PFSK-1 (cell line): Measurements from ENCODE around the gene ADCY2.

ENCODE experiments used
- FOXP2 ChIP-seq: optimal IDR thresholded peaks from 2 replicates; pipeline ENCODE3; 2011; ENCODE audit warnings: borderline replicate concordance, control low read depth, inconsistent platforms; ENCODE audit not compliant: insufficient read depth; ENCODE audit errors: extremely low read length, extremely low read depth
- POLR2AphosphoS5 ChIP-seq: IDR thresholded peaks from 2 replicates; pipeline ENCODE4 v1.6.1; 2012; ENCODE audit warnings: low read depth, mild to moderate bottlenecking, control low read depth, low read length, moderate library complexity
- SIN3A ChIP-seq: IDR thresholded peaks from 2 replicates; pipeline ENCODE4 v1.6.1; 2012; ENCODE audit warnings: mild to moderate bottlenecking, low read length, moderate library complexity, borderline replicate concordance; ENCODE audit not compliant: insufficient read depth
- TAF1 ChIP-seq: IDR thresholded peaks from 2 replicates; pipeline ENCODE4 v1.6.1; 2012; ENCODE audit warnings: low read length, control low read depth, borderline replicate concordance; ENCODE audit not compliant: insufficient read depth
- TF ChIP-seq, protein P1 (sequence below), 2 experiments: IDR thresholded peaks; 2 replicates each; pipeline versions ENCODE4 v1.6.1 to v1.8.0; 2011 to 2012; ENCODE audit warnings: low read depth in 2 of 2, low read length in 2 of 2, control low read depth in 1 of 2, inconsistent platforms in 1 of 2, mild to moderate bottlenecking in 1 of 2, moderate library complexity in 1 of 2; ENCODE audit not compliant: insufficient read depth in 1 of 2

The ADCY2 gene

DNA sequence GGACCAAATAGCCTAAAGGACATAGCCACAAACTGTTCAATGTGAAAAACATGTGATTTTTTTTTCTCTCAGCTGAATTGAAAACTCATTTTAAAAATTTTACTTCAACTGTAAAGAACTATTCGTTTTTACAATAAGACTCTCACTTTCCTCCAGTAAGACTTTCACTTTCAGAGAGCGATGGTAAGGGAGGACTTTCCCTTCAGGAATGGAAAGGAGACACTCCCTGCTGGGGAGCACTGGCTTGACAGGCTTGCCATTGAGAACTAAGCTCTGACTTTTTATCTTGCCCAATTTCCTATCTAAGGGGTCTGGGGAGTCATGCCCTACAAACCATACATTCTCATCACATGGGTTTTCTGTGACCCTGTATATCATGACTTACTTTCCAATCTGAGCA is 268.3 kb downstream of the ADCY2 start:
- TF ChIP-seq POLR2AphosphoS5 = no peak
- no peak for TF ChIP-seq TAF1
- TF ChIP-seq, protein P1, sequence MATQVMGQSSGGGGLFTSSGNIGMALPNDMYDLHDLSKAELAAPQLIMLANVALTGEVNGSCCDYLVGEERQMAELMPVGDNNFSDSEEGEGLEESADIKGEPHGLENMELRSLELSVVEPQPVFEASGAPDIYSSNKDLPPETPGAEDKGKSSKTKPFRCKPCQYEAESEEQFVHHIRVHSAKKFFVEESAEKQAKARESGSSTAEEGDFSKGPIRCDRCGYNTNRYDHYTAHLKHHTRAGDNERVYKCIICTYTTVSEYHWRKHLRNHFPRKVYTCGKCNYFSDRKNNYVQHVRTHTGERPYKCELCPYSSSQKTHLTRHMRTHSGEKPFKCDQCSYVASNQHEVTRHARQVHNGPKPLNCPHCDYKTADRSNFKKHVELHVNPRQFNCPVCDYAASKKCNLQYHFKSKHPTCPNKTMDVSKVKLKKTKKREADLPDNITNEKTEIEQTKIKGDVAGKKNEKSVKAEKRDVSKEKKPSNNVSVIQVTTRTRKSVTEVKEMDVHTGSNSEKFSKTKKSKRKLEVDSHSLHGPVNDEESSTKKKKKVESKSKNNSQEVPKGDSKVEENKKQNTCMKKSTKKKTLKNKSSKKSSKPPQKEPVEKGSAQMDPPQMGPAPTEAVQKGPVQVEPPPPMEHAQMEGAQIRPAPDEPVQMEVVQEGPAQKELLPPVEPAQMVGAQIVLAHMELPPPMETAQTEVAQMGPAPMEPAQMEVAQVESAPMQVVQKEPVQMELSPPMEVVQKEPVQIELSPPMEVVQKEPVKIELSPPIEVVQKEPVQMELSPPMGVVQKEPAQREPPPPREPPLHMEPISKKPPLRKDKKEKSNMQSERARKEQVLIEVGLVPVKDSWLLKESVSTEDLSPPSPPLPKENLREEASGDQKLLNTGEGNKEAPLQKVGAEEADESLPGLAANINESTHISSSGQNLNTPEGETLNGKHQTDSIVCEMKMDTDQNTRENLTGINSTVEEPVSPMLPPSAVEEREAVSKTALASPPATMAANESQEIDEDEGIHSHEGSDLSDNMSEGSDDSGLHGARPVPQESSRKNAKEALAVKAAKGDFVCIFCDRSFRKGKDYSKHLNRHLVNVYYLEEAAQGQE (IDR thresholded peaks at IDR 0.05; ENCODE audit: insufficient read depth in 1 of 2, low read depth in 2 of 2, low read length in 2 of 2) = no peak
- no peak for TF ChIP-seq SIN3A
- TF ChIP-seq FOXP2 = no peak

DNA sequence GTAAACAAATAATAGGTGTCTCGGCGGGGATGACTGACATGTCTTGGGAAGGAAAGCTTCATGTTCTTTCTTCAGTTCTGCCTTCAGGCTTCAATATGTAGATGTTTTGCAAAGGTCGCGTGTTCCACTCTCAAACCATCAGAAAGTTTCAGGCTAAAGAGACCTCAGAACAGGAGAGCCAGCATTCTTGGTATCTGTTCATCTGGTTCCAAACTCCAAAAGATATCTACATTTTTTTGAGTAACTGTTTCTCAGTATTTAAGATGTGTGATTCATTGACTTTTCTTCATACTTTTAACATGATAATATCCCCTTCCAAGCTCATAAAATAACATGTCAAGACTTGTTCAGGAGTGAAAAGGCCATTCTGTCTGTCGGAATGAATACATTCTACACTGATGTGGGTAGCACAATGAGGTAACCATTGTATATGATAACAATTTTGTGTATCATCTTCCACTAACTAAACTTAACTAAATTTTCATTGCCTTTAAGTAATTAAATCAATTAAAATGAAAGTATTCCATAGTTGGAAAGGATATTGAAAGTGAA is 271.4 kb downstream of the ADCY2 start:
- TF ChIP-seq TAF1 (no peak), SIN3A (no peak), POLR2AphosphoS5 (no peak), FOXP2 (no peak)
- TF ChIP-seq, protein P1 (IDR thresholded peaks at IDR 0.05; ENCODE audit: insufficient read depth in 1 of 2, low read depth in 2 of 2, low read length in 2 of 2) = no peak

DNA sequence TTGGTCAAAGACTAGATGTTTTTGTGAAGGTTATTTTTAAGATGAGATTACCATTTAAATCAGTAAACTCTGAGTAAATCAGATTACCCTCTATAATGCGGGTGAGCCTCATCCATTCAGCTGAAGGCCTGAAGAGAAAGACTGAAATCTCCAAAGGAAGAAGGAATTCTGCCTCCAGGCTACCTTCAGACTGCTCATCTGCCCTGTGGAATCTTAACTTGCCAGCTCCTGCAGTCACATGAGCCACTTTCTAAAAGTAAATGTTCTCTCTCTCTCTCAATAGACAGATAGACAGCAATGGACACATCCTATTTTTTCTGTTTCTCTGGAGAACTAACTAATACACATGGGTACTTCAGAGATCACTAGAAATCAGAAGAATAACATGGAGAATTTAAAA is 272.2 kb downstream of the ADCY2 start:
- TF ChIP-seq TAF1 (no peak), SIN3A (no peak), POLR2AphosphoS5 (no peak), FOXP2 (no peak)
- TF ChIP-seq, protein P1 (IDR thresholded peaks at IDR 0.05; ENCODE audit: insufficient read depth in 1 of 2, low read depth in 2 of 2, low read length in 2 of 2) = no peak

DNA sequence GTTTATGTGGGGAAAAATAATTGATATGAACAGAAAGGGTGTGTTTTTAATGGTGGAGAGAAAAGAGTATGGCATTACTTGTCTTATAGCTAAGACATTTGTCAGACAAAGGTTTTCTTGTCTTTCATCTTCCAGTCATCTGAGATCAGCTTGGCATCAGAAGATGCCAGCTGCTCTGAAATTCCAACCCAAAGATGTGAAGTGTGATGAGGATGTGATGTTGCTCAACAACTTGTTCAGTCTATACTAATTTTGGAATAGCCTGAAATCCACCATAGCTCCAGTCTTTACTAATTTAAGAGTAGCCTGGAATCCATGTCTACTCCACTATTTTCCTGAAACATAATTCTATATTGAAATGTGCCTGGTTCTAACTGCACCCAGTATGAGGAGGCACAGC is 272.7 kb downstream of the ADCY2 start:
- TF ChIP-seq FOXP2 = no peak
- TF ChIP-seq, protein P1 (IDR thresholded peaks at IDR 0.05; ENCODE audit: insufficient read depth in 1 of 2, low read depth in 2 of 2, low read length in 2 of 2) = no peak
- no peak for TF ChIP-seq SIN3A
- no peak for TF ChIP-seq TAF1
- TF ChIP-seq POLR2AphosphoS5 = no peak

DNA sequence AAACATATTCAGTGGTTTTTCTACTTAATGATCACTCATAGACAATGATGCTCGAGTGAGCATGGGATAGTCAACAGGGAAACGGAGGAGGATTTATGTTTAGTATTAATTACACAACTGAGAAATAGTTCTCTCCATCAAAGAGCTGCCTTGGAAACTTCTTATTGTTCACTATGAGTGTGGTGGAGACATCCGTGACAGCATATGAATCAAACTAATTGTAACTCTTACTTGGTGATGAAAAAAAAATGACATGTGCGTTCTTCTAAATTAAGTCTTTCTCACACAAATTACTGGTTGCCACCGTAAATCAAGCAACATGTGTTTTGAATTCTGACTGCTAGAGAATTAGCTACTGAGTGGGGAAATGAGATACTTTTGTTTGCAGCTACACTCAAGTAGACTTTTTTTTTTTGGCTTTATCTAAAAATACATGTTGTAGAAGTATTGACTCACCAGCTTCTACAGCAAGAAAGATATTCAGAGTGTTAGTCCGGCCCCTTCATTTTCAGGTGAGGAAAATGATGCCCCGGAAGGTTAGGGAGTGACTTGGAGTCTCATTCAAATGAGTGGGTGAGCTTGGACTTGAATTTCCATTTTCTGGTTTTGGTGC is 275.5 kb downstream of the ADCY2 start:
- TF ChIP-seq SIN3A (no peak), TAF1 (no peak), FOXP2 (no peak), POLR2AphosphoS5 (no peak)
- TF ChIP-seq, protein P1 (IDR thresholded peaks at IDR 0.05; ENCODE audit: insufficient read depth in 1 of 2, low read depth in 2 of 2, low read length in 2 of 2) = no peak
